K562 (cell line): ENCODE results near the gene LTBP1. TPM values are rescaled to one million over a fixed set of nuclear protein-coding genes. Genes with fewer than 3 reads are reported as not detected.

Experiments
- E2F6 ChIP-seq, 2 experiments: IDR thresholded peaks; 2 replicates each; pipeline ENCODE4 v1.6.1; 2011; ENCODE audit warnings: borderline replicate concordance in 1 of 2, control low read depth in 1 of 2, low read depth in 1 of 2, low read length in 1 of 2, mild to moderate bottlenecking in 1 of 2, mixed read lengths in 1 of 2, moderate library complexity in 1 of 2; ENCODE audit not compliant: insufficient read depth in 1 of 2, insufficient read length in 1 of 2, poor library complexity in 1 of 2, severe bottlenecking in 1 of 2; ENCODE audit errors: extremely low read depth in 1 of 2
- PATZ1 ChIP-seq: fragments of 250-450 bp; sonication (Bioruptor Pico); IDR thresholded peaks from 2 replicates; pipeline ENCODE4 v1.5.0; 2020; ENCODE audit warnings: mild to moderate bottlenecking, borderline replicate concordance
- PML ChIP-seq: IDR thresholded peaks from 2 replicates; pipeline ENCODE4 v1.6.1; 2012; ENCODE audit warnings: low read length, inconsistent platforms
- RB1 ChIP-seq: fragments of 450-650 bp; IDR thresholded peaks from 2 replicates; pipeline ENCODE4 v1.6.1; 2017; ENCODE audit warnings: low read depth, mild to moderate bottlenecking
- RBBP5 ChIP-seq: fragments of 200-600 bp; sonication (generic); IDR thresholded peaks from 2 replicates; pipeline ENCODE4 v1.6.1; 2012; ENCODE audit warnings: borderline replicate concordance, mild to moderate bottlenecking, low read length, control low read depth, inconsistent platforms; ENCODE audit not compliant: insufficient read depth, poor library complexity, severe bottlenecking
- polyA plus RNA-seq, 8 experiments: library from polyadenylated mRNA; depleted of rRNA in 4 of 8; stranded (reverse) in 5 of 8; unstranded in 3 of 8; fragments of >200 nt; fragmentation: Nextera tagmentation in 2 of 8; fragmentation: Illumina TruSeq in 1 of 8; extraction: Ambion mirVana in 2 of 8; extraction: Trizol in 1 of 8; gene quantifications; 2 replicates each; pipeline versions ENCODE4 v1.2.1 to v1.2.3, GENCODE V29; 2011 to 2014; ENCODE audit warnings: inconsistent platforms in 1 of 8, missing spikeins in 1 of 8
- total RNA-seq, 7 experiments: library from RNA; depleted of rRNA in 6 of 7; stranded (reverse); fragments of >200 nt in 6 of 7; fragmentation: Illumina TruSeq in 2 of 7; extraction: Trizol in 2 of 7; gene quantifications; 2 replicates each; pipeline versions ENCODE4 v1.2.1 to v1.2.3, GENCODE V29; 2011 to 2021; ENCODE audit warnings: low replicate concordance in 1 of 7

LTBP1 gene
- total and polyA plus RNA-seq, 9 of the 15 experiments (the other 6 are each of a cell fraction or from before 2014, with no cell fraction given), result 3.6 to 16.4 (median 8.5) TPM

GRCh38 chr2:32947076-32947483 lies 327 bp downstream of the LTBP1 start (continued):
- TF ChIP-seq RBBP5 (peak; percentile 80), E2F6 (IDR thresholded peaks at IDR 0.05; ENCODE audit: borderline replicate concordance in 1 of 2, extremely low read depth in 1 of 2, insufficient read depth in 1 of 2, insufficient read length in 1 of 2, low read depth in 1 of 2, low read length in 1 of 2, poor library complexity in 1 of 2, severe bottlenecking in 1 of 2) (peak in 1 of 2 experiments; percentile 58), RB1 (no peak), PATZ1 (CRISPR knock-in tag) (no peak), PML (no peak)
